ENCODE data around the gene MAPK7. TPM values are rescaled to one million over a fixed set of nuclear protein-coding genes. Genes with fewer than 3 reads are reported as not detected.

Gene MAPK7
- total RNA-seq, 2 donors from 2014 or later, result 15.9 to 17.8 TPM

GRCh38 chr17:19381361-19381740, 3.1 kb downstream of the MAPK7 start:
- Histone ChIP-seq H3K4me3 (no peak overlapping the region), H3K9me3 (no peaks in the 10 kb centered on the region), H3K36me3 (peaks cover 46% of the 10 kb centered on the region), H3K4me1 (peaks cover 0 to 46% of the 10 kb centered on the region in 2 donors), H3K27ac (no peak overlapping the region), H3K27me3 (no peaks in the 10 kb centered on the region)
- no peak for DNase-seq (ENCODE audit: low spot score)
- no peak for TF ChIP-seq CTCF (IDR thresholded peaks at IDR 0.05)

DNA sequence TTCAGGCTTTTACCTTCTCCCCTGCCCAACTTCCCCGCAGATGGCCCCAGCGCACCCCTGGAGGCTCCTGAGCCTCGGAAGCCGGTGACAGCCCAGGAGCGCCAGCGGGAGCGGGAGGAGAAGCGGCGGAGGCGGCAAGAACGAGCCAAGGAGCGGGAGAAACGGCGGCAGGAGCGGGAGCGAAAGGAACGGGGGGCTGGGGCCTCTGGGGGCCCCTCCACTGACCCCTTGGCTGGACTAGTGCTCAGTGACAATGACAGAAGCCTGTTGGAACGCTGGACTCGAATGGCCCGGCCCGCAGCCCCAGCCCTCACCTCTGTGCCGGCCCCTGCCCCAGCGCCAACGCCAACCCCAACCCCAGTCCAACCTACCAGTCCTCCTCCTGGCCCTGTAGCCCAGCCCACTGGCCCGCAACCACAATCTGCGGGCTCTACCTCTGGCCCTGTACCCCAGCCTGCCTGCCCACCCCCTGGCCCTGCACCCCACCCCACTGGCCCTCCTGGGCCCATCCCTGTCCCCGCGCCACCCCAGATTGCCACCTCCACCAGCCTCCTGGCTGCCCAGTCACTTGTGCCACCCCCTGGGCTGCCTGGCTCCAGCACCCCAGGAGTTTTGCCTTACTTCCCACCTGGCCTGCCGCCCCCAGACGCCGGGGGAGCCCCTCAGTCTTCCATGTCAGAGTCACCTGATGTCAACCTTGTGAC, 3.6 kb downstream of the MAPK7 start:
- H3K4me1 ChIP-seq, result peaks cover 0 to 49% of the 10 kb centered on the region in 2 donors
- H3K9me3 ChIP-seq, result no peaks in the 10 kb centered on the region
- H3K27me3 ChIP-seq, result no peaks in the 10 kb centered on the region
- H3K36me3 ChIP-seq, result peaks cover 46% of the 10 kb centered on the region
- no peak for TF ChIP-seq CTCF (IDR thresholded peaks at IDR 0.05)
- H3K27ac ChIP-seq, result peak overlapping the region in 1 of 2 donors; percentile 15
- DNase-seq (ENCODE audit: low spot score), result no peak
- H3K4me3 ChIP-seq, result no peak overlapping the region

DNA sequence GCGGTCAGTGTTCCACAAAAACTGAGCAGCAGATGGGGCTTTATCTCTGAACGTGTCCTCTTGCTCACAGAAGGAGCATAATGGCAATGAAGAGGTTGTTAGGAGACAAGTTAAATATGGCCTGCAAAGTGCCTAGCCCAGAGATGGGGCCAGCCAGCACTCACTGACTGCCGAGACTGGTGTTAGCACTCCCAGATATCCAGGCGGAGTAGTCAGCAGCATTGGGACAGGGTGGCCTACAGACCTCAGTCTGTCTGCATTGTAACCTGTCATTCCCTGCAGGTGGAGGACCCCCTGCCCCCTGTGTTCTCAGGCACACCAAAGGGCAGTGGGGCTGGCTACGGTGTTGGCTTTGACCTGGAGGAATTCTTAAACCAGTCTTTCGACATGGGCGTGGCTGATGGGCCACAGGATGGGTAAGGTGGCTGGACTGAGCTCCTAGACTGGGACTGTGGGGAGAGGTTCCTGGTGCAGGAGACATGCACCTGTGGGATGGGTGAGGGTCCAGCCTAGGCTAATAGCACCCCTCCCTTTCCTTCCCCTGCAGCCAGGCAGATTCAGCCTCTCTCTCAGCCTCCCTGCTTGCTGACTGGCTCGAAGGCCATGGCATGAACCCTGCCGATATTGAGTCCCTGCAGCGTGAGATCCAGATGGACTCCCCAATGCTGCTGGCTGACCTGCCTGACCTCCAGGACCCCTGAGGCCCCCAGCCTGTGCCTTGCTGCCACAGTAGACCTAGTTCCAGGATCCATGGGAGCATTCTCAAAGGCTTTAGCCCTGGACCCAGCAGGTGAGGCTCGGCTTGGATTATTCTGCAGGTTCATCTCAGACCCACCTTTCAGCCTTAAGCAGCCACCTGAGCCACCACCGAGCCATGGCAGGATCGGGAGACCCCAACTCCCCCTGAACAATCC, 4.5 kb downstream of the MAPK7 start:
- no peak for DNase-seq (ENCODE audit: low spot score)

DNA sequence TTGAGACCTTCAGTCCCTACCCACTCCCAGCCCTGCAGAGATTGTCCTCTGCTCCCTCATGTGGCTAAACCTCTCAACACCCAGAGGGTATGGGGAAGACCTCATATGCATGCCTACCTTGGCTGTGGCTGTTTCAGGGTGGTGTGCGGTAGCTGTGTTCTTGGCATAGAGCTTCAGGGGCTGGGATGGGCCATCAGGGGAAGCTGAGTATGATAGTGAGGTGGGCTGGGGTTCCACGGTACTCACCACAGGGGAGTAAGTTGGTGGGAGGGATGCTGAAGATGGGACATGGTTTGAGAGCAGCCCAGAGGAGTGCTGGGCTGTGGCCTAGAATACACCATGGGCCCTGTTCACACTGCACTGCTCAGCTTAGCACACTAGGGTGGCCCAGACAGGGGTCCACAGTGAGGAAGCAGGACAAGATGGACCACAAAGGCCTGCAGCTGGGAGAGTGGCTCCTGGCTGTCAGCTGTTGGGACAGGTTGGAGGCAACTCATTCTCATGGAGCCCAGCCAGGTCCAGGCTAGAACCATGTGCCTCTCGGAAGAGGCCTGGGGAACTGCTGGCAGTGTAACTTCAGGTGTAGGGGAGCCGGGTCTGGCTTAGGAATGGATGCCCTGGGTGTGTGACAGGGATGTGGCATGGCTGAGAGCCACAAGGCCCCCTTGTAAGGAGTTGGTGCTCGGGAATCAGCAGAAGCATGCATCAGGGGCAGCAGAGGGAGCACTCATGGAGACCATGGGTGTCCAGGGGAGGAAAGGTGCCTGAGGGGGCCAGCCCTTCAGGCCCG, 5.6 kb downstream of the MAPK7 start:
- TF ChIP-seq CTCF (IDR thresholded peaks at IDR 0.05), result no peak
- H3K4me1 ChIP-seq, result peaks cover 0 to 62% of the 10 kb centered on the region in 2 donors
- peak overlapping the region; percentile 87 to 98 for H3K27ac ChIP-seq
- no peak for DNase-seq (ENCODE audit: low spot score)
- H3K4me3 ChIP-seq, result no peak overlapping the region
- H3K36me3 ChIP-seq, result peaks cover 46% of the 10 kb centered on the region
- no peaks in the 10 kb centered on the region for H3K9me3 ChIP-seq
- H3K27me3 ChIP-seq, result no peaks in the 10 kb centered on the region

More for the DNA sequence above, 4.5 kb downstream of the MAPK7 start:
- H3K9me3 ChIP-seq, result no peaks in the 10 kb centered on the region
- H3K36me3 ChIP-seq, result peaks cover 46% of the 10 kb centered on the region
- H3K27me3 ChIP-seq, result no peaks in the 10 kb centered on the region
- peak overlapping the region; percentile 15 to 98 for H3K27ac ChIP-seq
- no peak overlapping the region for H3K4me3 ChIP-seq
- peaks cover 0 to 54% of the 10 kb centered on the region in 2 donors for H3K4me1 ChIP-seq
- TF ChIP-seq CTCF (IDR thresholded peaks at IDR 0.05), result no peak

DNA sequence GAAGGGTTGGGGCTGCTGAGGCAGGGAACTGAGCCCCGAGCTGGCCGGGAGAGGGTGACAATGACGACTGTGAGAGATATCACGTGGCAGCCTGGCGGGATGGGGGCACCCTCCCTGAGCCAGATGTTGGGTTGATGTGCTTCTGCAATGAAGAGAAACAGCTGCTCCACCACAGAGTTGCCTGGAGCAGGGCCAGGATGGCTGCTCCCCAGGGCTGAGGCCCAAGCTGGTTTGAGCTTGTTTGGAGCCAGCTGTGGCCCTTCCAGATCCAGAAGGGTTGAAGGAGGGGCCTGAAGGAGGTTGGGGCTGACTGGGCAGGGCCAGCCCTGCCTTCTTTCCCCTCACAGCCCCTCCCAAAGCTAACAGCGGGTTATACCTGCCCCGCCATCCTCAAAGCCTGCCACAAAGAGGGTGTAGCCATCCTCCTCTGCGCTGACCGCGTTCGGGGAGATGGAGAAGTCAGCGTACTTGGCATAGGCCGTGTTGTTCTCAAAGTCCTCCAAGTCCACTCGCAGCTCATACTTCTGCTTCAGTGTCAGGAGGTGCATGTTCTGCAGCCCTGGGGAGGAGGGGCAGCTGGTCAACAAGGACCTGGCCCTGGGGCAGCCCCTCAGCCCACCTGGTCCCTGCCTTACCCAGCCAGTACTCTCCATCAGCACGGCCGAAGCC, 6.6 kb downstream of the MAPK7 start:
- no peaks in the 10 kb centered on the region for H3K27me3 ChIP-seq
- H3K27ac ChIP-seq, result peak overlapping the region; percentile 87 to 98
- H3K36me3 ChIP-seq, result peaks cover 43% of the 10 kb centered on the region
- DNase-seq (ENCODE audit: low spot score), result peak; percentile 95
- peak overlapping the region in 1 of 2 donors; percentile 46 for H3K4me3 ChIP-seq
- TF ChIP-seq CTCF (IDR thresholded peaks at IDR 0.05), result no peak
- H3K4me1 ChIP-seq, result peaks cover 0 to 62% of the 10 kb centered on the region in 2 donors
- H3K9me3 ChIP-seq, result no peaks in the 10 kb centered on the region

All from right atrium auricular region (tissue), 2 donors.